Left renal cortex interstitium (tissue), 4 donors: ENCODE results near the gene PRKN. TPM values are rescaled to one million over a fixed set of nuclear protein-coding genes. Genes with fewer than 3 reads are reported as not detected.
"Not testable (repeated sequence)": the region's sequence is repeated elsewhere in the genome, so short reads cannot be mapped to it uniquely, and the experiment has no call there.

ENCODE experiments used
- DNase-seq, 4 donors: peaks; one replicate each; pipeline ENCODE4 v3.0.0-alpha.2; 2013; ENCODE audit warnings: low read depth in 4 of 4, low spot score in 2 of 4, missing footprints in 1 of 4
- polyA plus RNA-seq, 4 donors: library from polyadenylated mRNA; unstranded; fragments of 120-200 nt; gene quantifications; one replicate each; pipeline ENCODE4 v1.2.1, GENCODE V29; 2013; ENCODE audit not compliant: insufficient read length in 4 of 4

Gene PRKN
- polyA plus RNA-seq, 4 donors, result 7.9 to 12.9 (median 9.1) TPM

- no peak for DNase-seq
Observed at GRCh38 chr6:161891542-161891941, 836.0 kb downstream of the PRKN start.

GRCh38 chr6:161890832-161891297, 836.7 kb downstream of the PRKN start:
- no peak for DNase-seq

GRCh38 chr6:161890133-161890831, 837.3 kb downstream of the PRKN start:
- no peak for DNase-seq

- no peak for DNase-seq
Observed at GRCh38 chr6:161889324-161889723, 838.2 kb downstream of the PRKN start.

GRCh38 chr6:161886545-161886944, 841.0 kb downstream of the PRKN start:
- DNase-seq, result not testable (repeated sequence)

GRCh38 chr6:161884782-161885181, 842.8 kb downstream of the PRKN start:
- DNase-seq, result no peak

- DNase-seq, result no peak
Observed at GRCh38 chr6:161882196-161882765, 845.3 kb downstream of the PRKN start.

GRCh38 chr6:161880056-161880455, 847.5 kb downstream of the PRKN start:
- DNase-seq, result no peak

- no peak for DNase-seq
Observed at GRCh38 chr6:161876231-161876630, 851.3 kb downstream of the PRKN start.

GRCh38 chr6:161870236-161870901, 857.2 kb downstream of the PRKN start:
- DNase-seq, result no peak

GRCh38 chr6:161869491-161869890, 858.1 kb downstream of the PRKN start:
- no peak for DNase-seq

- DNase-seq, result no peak
Observed at GRCh38 chr6:161866570-161866969, 861.0 kb downstream of the PRKN start.

GRCh38 chr6:161861061-161861460, 866.5 kb downstream of the PRKN start:
- not testable (repeated sequence) for DNase-seq

- no peak for DNase-seq
Observed at GRCh38 chr6:161853657-161854056, 873.9 kb downstream of the PRKN start.

GRCh38 chr6:161851486-161851885, 876.1 kb downstream of the PRKN start:
- not testable (repeated sequence) for DNase-seq

GRCh38 chr6:161850562-161850961, 877.0 kb downstream of the PRKN start:
- DNase-seq, result no peak

GRCh38 chr6:161847628-161848027, 879.9 kb downstream of the PRKN start:
- DNase-seq, result no peak

- no peak for DNase-seq
Observed at GRCh38 chr6:161844804-161845203, 882.8 kb downstream of the PRKN start.

- DNase-seq, result no peak
Observed at GRCh38 chr6:161843066-161843465, 884.5 kb downstream of the PRKN start.

- no peak for DNase-seq
Observed at GRCh38 chr6:161840380-161840779, 887.2 kb downstream of the PRKN start.

GRCh38 chr6:161838306-161839035, 889.1 kb downstream of the PRKN start:
- DNase-seq, result no peak
